SK-N-SH treated with all-trans-retinoic acid at 6 μM for 48 hours (cell line): ENCODE data around the gene LRRC2.

ENCODE experiments used
- ATAC-seq: fragments of 200-7000 bp; cut with Tn5 transposase; 3 replicates; pipeline ENCODE4 v1.9.1; 2020; ENCODE audit warnings: mild to moderate bottlenecking, moderate library complexity
- ARNTL ChIP-seq: fragments of 450-650 bp; formaldehyde crosslinking; IDR thresholded peaks from 2 replicates; pipeline ENCODE4 v1.5.0; 2020; ENCODE audit warnings: low read depth, mild to moderate bottlenecking, moderate library complexity, borderline replicate concordance
- BACH2 ChIP-seq: fragments of 250-450 bp; sonication (Bioruptor Pico); IDR thresholded peaks from 2 replicates; pipeline ENCODE4 v1.9.0; 2021; ENCODE audit warnings: mild to moderate bottlenecking, borderline replicate concordance
- CREB5 ChIP-seq: fragments of 250-450 bp; sonication (Bioruptor Pico); IDR thresholded peaks from 2 replicates; pipeline ENCODE4 v1.5.1; 2020; ENCODE audit warnings: low read depth, mild to moderate bottlenecking, moderate library complexity
- CSDC2 ChIP-seq: fragments of 250-450 bp; sonication (Bioruptor Pico); IDR thresholded peaks from 2 replicates; pipeline ENCODE4 v1.5.0; 2020; ENCODE audit warnings: mild to moderate bottlenecking, moderate library complexity
- CSRNP3 ChIP-seq: fragments of 250-450 bp; sonication (Bioruptor Pico); IDR thresholded peaks from 2 replicates; pipeline ENCODE4 v1.5.1; 2021; ENCODE audit warnings: mild to moderate bottlenecking, moderate library complexity
- GLIS3 ChIP-seq: fragments of 250-450 bp; sonication (Bioruptor Pico); IDR thresholded peaks from 2 replicates; pipeline ENCODE4 v1.5.0; 2020; ENCODE audit warnings: mild to moderate bottlenecking, moderate library complexity
- ISL1 ChIP-seq: fragments of 250-450 bp; sonication (Bioruptor Pico); IDR thresholded peaks from 2 replicates; pipeline ENCODE4 v2.1.2; 2022; ENCODE audit warnings: mild to moderate bottlenecking, moderate library complexity
- OSR1 ChIP-seq: fragments of 250-450 bp; sonication (Bioruptor Pico); IDR thresholded peaks from 2 replicates; pipeline ENCODE4 v1.8.0; 2022; ENCODE audit warnings: moderate library complexity, mild to moderate bottlenecking, inconsistent platforms
- PATZ1 ChIP-seq: fragments of 250-450 bp; sonication (Bioruptor Pico); IDR thresholded peaks from 2 replicates; pipeline ENCODE4 v1.8.0; 2020; ENCODE audit warnings: mild to moderate bottlenecking, moderate library complexity, borderline replicate concordance
- POU6F1 ChIP-seq: fragments of 250-450 bp; sonication (Bioruptor Pico); IDR thresholded peaks from 2 replicates; pipeline ENCODE4 v1.8.0; 2021; ENCODE audit warnings: low read depth, mild to moderate bottlenecking, moderate library complexity, borderline replicate concordance
- PPARA ChIP-seq: fragments of 250-450 bp; sonication (Bioruptor Pico); IDR thresholded peaks from 2 replicates; pipeline ENCODE4 v1.5.0; 2020; ENCODE audit warnings: mild to moderate bottlenecking, borderline replicate concordance
- SNAI2 ChIP-seq: fragments of 250-450 bp; sonication (Bioruptor Pico); IDR thresholded peaks from 2 replicates; pipeline ENCODE4 v1.5.0; 2020; ENCODE audit warnings: mild to moderate bottlenecking, moderate library complexity
- TCF4 ChIP-seq: fragments of 250-450 bp; sonication (Bioruptor Pico); IDR thresholded peaks from 2 replicates; pipeline ENCODE4 v1.8.0; 2021; ENCODE audit warnings: mild to moderate bottlenecking, moderate library complexity, borderline replicate concordance
- TOX ChIP-seq: fragments of 250-450 bp; sonication (Bioruptor Pico); IDR thresholded peaks from 2 replicates; pipeline ENCODE4 v1.8.0; 2021; ENCODE audit warnings: mild to moderate bottlenecking, moderate library complexity, borderline replicate concordance
- TSHZ2 ChIP-seq: fragments of 250-450 bp; sonication (Bioruptor Pico); IDR thresholded peaks from 2 replicates; pipeline ENCODE4 v1.5.0; 2020; ENCODE audit warnings: mild to moderate bottlenecking, moderate library complexity
- ZC3H10 ChIP-seq: fragments of 250-450 bp; sonication (Bioruptor Pico); IDR thresholded peaks from 2 replicates; pipeline ENCODE4 v1.5.1; 2021; ENCODE audit warnings: mild to moderate bottlenecking, moderate library complexity
- ZFP3 ChIP-seq: fragments of 250-450 bp; sonication (Bioruptor Pico); IDR thresholded peaks from 2 replicates; pipeline ENCODE4 v1.5.0; 2020; ENCODE audit warnings: mild to moderate bottlenecking, moderate library complexity
- ZFP30 ChIP-seq: fragments of 450-650 bp; formaldehyde crosslinking; IDR thresholded peaks from 2 replicates; pipeline ENCODE4 v1.5.0; 2022; ENCODE audit warnings: mild to moderate bottlenecking, moderate library complexity
- ZNF70 ChIP-seq: fragments of 450-650 bp; formaldehyde crosslinking; IDR thresholded peaks from 2 replicates; pipeline ENCODE4 v1.5.0; 2020; ENCODE audit warnings: mild to moderate bottlenecking, moderate library complexity
- ZNF8 ChIP-seq: fragments of 450-650 bp; formaldehyde crosslinking; IDR thresholded peaks from 2 replicates; pipeline ENCODE4 v1.5.0; 2020; ENCODE audit warnings: mild to moderate bottlenecking, moderate library complexity

LRRC2 gene

GRCh38 chr3:46471371-46471914 lies 94.7 kb downstream of the LRRC2 start (continued):
- no peak for TF ChIP-seq ZC3H10
- TF ChIP-seq TSHZ2: no peak

GRCh38 chr3:46470831-46471230 lies 95.3 kb downstream of the LRRC2 start:
- no peak for ATAC-seq
- no peak for TF ChIP-seq TCF4
- TF ChIP-seq ZNF8 (CRISPR knock-in tag): no peak
- TF ChIP-seq PATZ1 (CRISPR knock-in tag): no peak
- TF ChIP-seq BACH2 (CRISPR knock-in tag): no peak
- TF ChIP-seq PPARA (CRISPR knock-in tag): no peak
- TF ChIP-seq CSRNP3 (CRISPR knock-in tag): no peak
- no peak for TF ChIP-seq TSHZ2
- TF ChIP-seq ISL1: no peak
- no peak for TF ChIP-seq CSDC2
- TF ChIP-seq TOX (CRISPR knock-in tag): no peak

- ATAC-seq: no peak
- TF ChIP-seq GLIS3 (no peak), OSR1 (CRISPR knock-in tag) (no peak), ZNF8 (CRISPR knock-in tag) (no peak), ZNF70 (no peak), CREB5 (CRISPR knock-in tag) (no peak), ZFP3 (CRISPR knock-in tag) (no peak), CSDC2 (no peak), SNAI2 (CRISPR knock-in tag) (no peak), ZC3H10 (no peak), ZFP30 (CRISPR knock-in tag) (no peak), PPARA (CRISPR knock-in tag) (no peak), POU6F1 (CRISPR knock-in tag) (no peak), TSHZ2 (no peak), TCF4 (no peak), ARNTL (CRISPR knock-in tag) (no peak), TOX (CRISPR knock-in tag) (no peak)
Observed at GRCh38 chr3:46469680-46470357, 96.3 kb downstream of the LRRC2 start.
